Osteoblast (primary cell): ENCODE results near the gene SBK2. TPM values are rescaled to one million over a fixed set of nuclear protein-coding genes. Genes with fewer than 3 reads are reported as not detected.

Source experiments
- DNase-seq: peaks from one replicate; pipeline ENCODE4 v3.0.0; 2011; ENCODE audit warnings: low spot score, mixed read lengths; ENCODE audit not compliant: insufficient read length; ENCODE audit errors: missing footprints
- H2AFZ ChIP-seq: 2 replicates; pipeline ENCODE4 v1.6.0; 2011; ENCODE audit warnings: mild to moderate bottlenecking, low read length
- H3K27ac ChIP-seq: 2 replicates; pipeline ENCODE4 v1.5.1; 2011; ENCODE audit warnings: mild to moderate bottlenecking, low read depth, low read length, moderate library complexity
- H3K27me3 ChIP-seq: 2 replicates; pipeline ENCODE4 v1.6.0; 2012; ENCODE audit warnings: mild to moderate bottlenecking, control low read depth, inconsistent platforms, low read length, moderate library complexity; ENCODE audit not compliant: insufficient read depth
- H3K36me3 ChIP-seq: 2 replicates; pipeline ENCODE4 v1.5.1; 2011; ENCODE audit warnings: mild to moderate bottlenecking, low read length, control low read depth, moderate library complexity; ENCODE audit not compliant: insufficient read depth
- H3K4me1 ChIP-seq: 2 replicates; pipeline ENCODE4 v1.5.1; 2011; ENCODE audit warnings: mild to moderate bottlenecking, low read length, control low read depth, moderate library complexity; ENCODE audit not compliant: insufficient read depth
- H3K4me2 ChIP-seq: 2 replicates; pipeline ENCODE4 v1.6.0; 2011; ENCODE audit warnings: mild to moderate bottlenecking, low read length; ENCODE audit not compliant: insufficient read depth
- H3K4me3 ChIP-seq: fragments of 200-600 bp; sonication (generic); 3 replicates; pipeline ENCODE4 v1.5.1; 2012; ENCODE audit warnings: mild to moderate bottlenecking, low read length, inconsistent platforms; ENCODE audit not compliant: insufficient read depth
- H3K79me2 ChIP-seq: 2 replicates; pipeline ENCODE4 v1.6.0; 2012; ENCODE audit warnings: mild to moderate bottlenecking, low read length, control low read depth, inconsistent platforms; ENCODE audit not compliant: insufficient read depth
- H3K9me3 ChIP-seq: 2 replicates; pipeline ENCODE4 v1.5.1; 2011; ENCODE audit warnings: low read depth, low read length, control low read depth
- H4K20me1 ChIP-seq: 2 replicates; pipeline ENCODE4 v1.6.0; 2012; ENCODE audit warnings: mild to moderate bottlenecking, low read length, control low read depth; ENCODE audit not compliant: insufficient read depth
- CTCF ChIP-seq: IDR thresholded peaks from 2 replicates; pipeline ENCODE4 v1.5.1; 2011; ENCODE audit warnings: mild to moderate bottlenecking, low read depth, low read length, moderate library complexity; ENCODE audit errors: extremely low read depth
- total RNA-seq: library from RNA; depleted of rRNA; stranded (reverse); fragments of >200 nt; gene quantifications from 2 replicates; pipeline ENCODE4 v1.2.3, GENCODE V29; 2012

Gene SBK2
- total RNA-seq, 1 donor: not detected

DNA sequence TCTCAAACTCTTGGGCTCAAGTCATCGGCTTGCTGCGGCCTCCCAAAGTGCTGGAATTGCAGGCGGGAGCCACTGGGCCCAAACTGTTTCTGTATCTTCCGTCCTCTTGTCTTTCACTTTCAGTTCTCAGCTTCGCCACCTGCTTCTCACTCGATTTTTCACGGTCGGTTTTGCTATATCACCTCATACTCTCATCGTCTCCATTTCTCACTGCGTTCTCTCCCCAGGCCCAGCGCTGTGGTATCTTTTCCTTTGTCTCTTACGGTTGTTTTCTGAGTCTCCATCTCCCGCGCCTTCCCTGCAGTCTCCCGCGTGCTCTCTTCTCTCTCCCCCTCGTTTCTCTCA lies 33.8 kb downstream of the SBK2 start:
- no peak for TF ChIP-seq CTCF
- H3K36me3 ChIP-seq: peaks cover 40% of the 10 kb centered on the region
- H3K79me2 ChIP-seq: no peaks in the 10 kb centered on the region
- H3K27ac ChIP-seq: no peak overlapping the region
- no peak overlapping the region for H2AFZ ChIP-seq
- no peak overlapping the region for H3K4me3 ChIP-seq
- H3K4me1 ChIP-seq: no peaks in the 10 kb centered on the region
- no peak overlapping the region for H3K4me2 ChIP-seq
- H4K20me1 ChIP-seq: no peaks in the 10 kb centered on the region
- DNase-seq: peak; percentile 29
- H3K9me3 ChIP-seq: no peaks in the 10 kb centered on the region
- no peaks in the 10 kb centered on the region for H3K27me3 ChIP-seq

DNA sequence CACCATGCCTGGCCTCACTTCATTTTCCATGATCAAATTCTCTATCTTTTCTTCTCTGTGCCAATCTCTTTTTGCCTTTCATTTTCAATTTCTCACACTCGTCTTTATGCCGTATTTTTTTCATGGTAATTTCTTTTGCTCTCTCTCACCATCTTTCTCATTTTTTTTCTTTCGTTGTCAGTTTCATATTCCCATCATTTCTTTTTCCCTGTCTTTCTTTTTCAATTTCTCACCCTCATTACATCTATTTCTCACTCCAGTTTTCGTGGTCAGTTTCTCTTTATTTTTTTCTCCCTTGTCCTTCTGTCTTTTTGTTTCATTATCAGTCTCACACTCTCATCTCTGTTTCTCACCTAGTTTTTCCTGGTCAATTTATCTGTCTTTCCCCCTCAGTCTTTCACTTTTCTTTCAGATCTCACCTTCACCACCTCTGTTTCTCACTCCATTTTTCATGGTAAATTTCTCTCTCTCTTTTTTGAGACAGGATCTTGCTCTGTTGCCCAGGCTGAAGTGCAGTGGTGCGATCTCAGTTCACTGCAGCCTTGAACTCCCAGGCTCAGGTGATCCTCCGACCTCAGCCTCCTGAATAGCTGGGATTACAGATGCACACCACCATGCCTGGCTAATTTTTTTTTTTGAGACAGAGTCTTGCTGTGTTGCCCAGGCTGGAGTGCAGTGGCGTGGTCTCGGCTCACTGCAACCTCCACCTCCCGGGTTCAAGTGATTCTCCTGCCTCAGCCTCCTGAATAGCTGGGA lies 34.6 kb downstream of the SBK2 start:
- Histone ChIP-seq H3K4me2 (no peak overlapping the region), H4K20me1 (no peaks in the 10 kb centered on the region), H3K4me3 (no peak overlapping the region), H2AFZ (no peak overlapping the region), H3K36me3 (peaks cover 44% of the 10 kb centered on the region), H3K27ac (no peak overlapping the region), H3K79me2 (no peaks in the 10 kb centered on the region), H3K4me1 (no peaks in the 10 kb centered on the region), H3K9me3 (no peaks in the 10 kb centered on the region), H3K27me3 (no peaks in the 10 kb centered on the region)
- no peak for TF ChIP-seq CTCF
- DNase-seq: peak; percentile 39

- Histone ChIP-seq H3K4me2 (no peak overlapping the region), H3K36me3 (peaks cover 60% of the 10 kb centered on the region), H3K9me3 (no peaks in the 10 kb centered on the region), H3K27me3 (no peaks in the 10 kb centered on the region), H2AFZ (no peak overlapping the region), H3K4me1 (peaks cover 2% of the 10 kb centered on the region), H3K4me3 (no peak overlapping the region), H3K27ac (no peak overlapping the region), H3K79me2 (peaks cover 4% of the 10 kb centered on the region), H4K20me1 (no peaks in the 10 kb centered on the region)
- DNase-seq: peak; percentile 59
- no peak for TF ChIP-seq CTCF
These were observed 36.5 kb downstream of the SBK2 start for GRCh38 chr19:55500368-55500952.

GRCh38 chr19:55498246-55498840 lies 38.6 kb downstream of the SBK2 start:
- Histone ChIP-seq H3K4me1 (peaks cover 18% of the 10 kb centered on the region), H3K4me2 (no peak overlapping the region)
- TF ChIP-seq CTCF: no peak

More at GRCh38 chr19:55498246-55498840, 38.6 kb downstream of the SBK2 start:
- Histone ChIP-seq H3K27ac (no peak overlapping the region), H3K4me3 (no peak overlapping the region), H3K27me3 (no peaks in the 10 kb centered on the region), H3K79me2 (peaks cover 7% of the 10 kb centered on the region), H3K9me3 (no peaks in the 10 kb centered on the region), H4K20me1 (no peaks in the 10 kb centered on the region), H2AFZ (no peak overlapping the region), H3K36me3 (peaks cover 57% of the 10 kb centered on the region)
- DNase-seq: peak; percentile 35
